SU-DHL-6 (cell line): ENCODE results near the gene MINDY4B.

ENCODE experiments used
- H2AFZ ChIP-seq: fragments of 200-600 bp; sonication (generic); 2 replicates; pipeline ENCODE4 v1.6.1; 2014; ENCODE audit warnings: low read depth, mild to moderate bottlenecking, moderate library complexity, mixed read lengths, antibody characterized with exemption, low read length; ENCODE audit not compliant: severe bottlenecking
- H3F3A ChIP-seq: fragments of 200-600 bp; shearing (Covaris generic); 2 replicates; pipeline ENCODE4 v1.6.0; 2016; ENCODE audit warnings: antibody characterized with exemption, mild to moderate bottlenecking; ENCODE audit not compliant: insufficient read depth
- H3K27ac ChIP-seq: fragments of 200-600 bp; sonication (generic); 2 replicates; pipeline ENCODE4 v1.5.1; 2016; ENCODE audit warnings: low read depth, mild to moderate bottlenecking, low read length, moderate library complexity, mixed read lengths
- H3K27me3 ChIP-seq: fragments of 200-600 bp; sonication (generic), shearing (Covaris generic); 2 replicates; pipeline ENCODE4 v1.6.0; 2014; ENCODE audit warnings: mild to moderate bottlenecking, low read length
- H3K36me3 ChIP-seq: fragments of 200-600 bp; sonication (generic); 2 replicates; pipeline ENCODE4 v1.6.1; 2014; ENCODE audit warnings: mild to moderate bottlenecking, low read length, mixed read lengths
- H3K4me2 ChIP-seq: fragments of 300-600, 200-600 bp; shearing (Covaris generic), sonication (generic); 2 replicates; pipeline ENCODE4 v1.6.0; 2014; ENCODE audit warnings: low read length, low read depth, mild to moderate bottlenecking; ENCODE audit not compliant: poor library complexity, severe bottlenecking
- H3K4me3 ChIP-seq: fragments of 200-600 bp; sonication (generic); 2 replicates; pipeline ENCODE4 v1.5.1; 2014; ENCODE audit warnings: antibody characterized with exemption, low read length, mild to moderate bottlenecking, mixed read lengths; ENCODE audit not compliant: insufficient read depth, poor library complexity, severe bottlenecking
- H3K79me2 ChIP-seq: fragments of 200-600 bp; sonication (generic); 2 replicates; pipeline ENCODE4 v1.6.1; 2014; ENCODE audit warnings: mild to moderate bottlenecking, low read length, moderate library complexity; ENCODE audit not compliant: insufficient read depth
- H3K9ac ChIP-seq: fragments of 200-600 bp; sonication (generic); 2 replicates; pipeline ENCODE4 v1.7.0; 2014; ENCODE audit warnings: mild to moderate bottlenecking, low read length
- H3K9me2 ChIP-seq: fragments of 200-600 bp; sonication (generic); replicated peaks from 2 replicates; pipeline ENCODE4 v1.6.1; 2014; ENCODE audit warnings: low read length; ENCODE audit not compliant: insufficient read depth
- H3K9me3 ChIP-seq: fragments of 200-600 bp; sonication (generic); 2 replicates; pipeline ENCODE4 v1.6.1; 2014; ENCODE audit warnings: low read length, mixed read lengths; ENCODE audit not compliant: insufficient read depth
- H4K20me1 ChIP-seq: fragments of 200-600 bp; sonication (generic); 2 replicates; pipeline ENCODE4 v1.6.1; 2014; ENCODE audit warnings: low read depth, mild to moderate bottlenecking, antibody characterized with exemption, low read length, moderate library complexity, mixed read lengths
- EZH2phosphoT487 ChIP-seq: fragments of 200-600 bp; sonication (generic), shearing (Covaris generic); conservative IDR thresholded peaks from 2 replicates; pipeline ENCODE4 v1.6.1; 2018; ENCODE audit warnings: mild to moderate bottlenecking, antibody characterized with exemption, low read length, moderate library complexity, mixed read lengths
- TF ChIP-seq, protein P1 (sequence below): fragments of 200-600 bp; sonication (generic); IDR thresholded peaks from one replicate; pipeline ENCODE4 v1.5.1; 2017; ENCODE audit warnings: antibody characterized with exemption, mild to moderate bottlenecking, low read length, moderate library complexity; ENCODE audit not compliant: insufficient read depth, poor library complexity, severe bottlenecking

Gene MINDY4B

DNA sequence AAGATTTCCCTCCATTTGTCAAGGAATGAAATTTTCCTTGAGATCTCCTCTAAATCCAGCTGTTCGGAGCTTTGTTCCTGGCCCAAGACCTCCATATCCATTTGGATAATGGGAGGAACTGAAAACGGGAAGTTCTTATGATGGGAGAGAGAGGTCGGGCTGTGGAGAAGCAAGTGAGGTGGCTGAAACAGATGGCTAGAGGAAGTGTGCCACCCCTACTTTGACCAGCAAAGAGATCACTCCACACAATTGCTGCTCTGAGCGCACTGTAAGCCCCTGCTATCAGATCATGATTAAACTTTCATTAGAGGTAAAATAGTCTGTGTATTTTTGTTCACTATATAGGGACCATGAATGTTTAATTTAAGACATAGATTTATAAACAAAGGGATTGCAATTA is at the start of gene MINDY4B:
Gene MINDY4B (minus strand): TSS at position 101 of the 400 bp plus-strand sequence. CDS start 0 bp downstream, at position 101.
- Histone ChIP-seq H3K9me2 (no peaks in the 10 kb centered on the region), H3K4me3 (no peak within 1 kb of the TSS), H3K9ac (no peak within 1 kb of the TSS), H3K27me3 (peaks cover 3% of the 10 kb centered on the region; the same call in 1 of the 2 replicates), H2AFZ (no peak within 1 kb of the TSS), H3K27ac (no peak within 1 kb of the TSS), H4K20me1 (no peaks in the 10 kb centered on the region), H3K4me2 (no peak within 1 kb of the TSS), H3K79me2 (no peaks in the 10 kb centered on the region), H3F3A (no peaks in the 10 kb centered on the region), H3K36me3 (no peaks in the 10 kb centered on the region), H3K9me3 (no peaks in the 10 kb centered on the region)
- no peak for TF ChIP-seq EZH2phosphoT487
- TF ChIP-seq, protein P1, sequence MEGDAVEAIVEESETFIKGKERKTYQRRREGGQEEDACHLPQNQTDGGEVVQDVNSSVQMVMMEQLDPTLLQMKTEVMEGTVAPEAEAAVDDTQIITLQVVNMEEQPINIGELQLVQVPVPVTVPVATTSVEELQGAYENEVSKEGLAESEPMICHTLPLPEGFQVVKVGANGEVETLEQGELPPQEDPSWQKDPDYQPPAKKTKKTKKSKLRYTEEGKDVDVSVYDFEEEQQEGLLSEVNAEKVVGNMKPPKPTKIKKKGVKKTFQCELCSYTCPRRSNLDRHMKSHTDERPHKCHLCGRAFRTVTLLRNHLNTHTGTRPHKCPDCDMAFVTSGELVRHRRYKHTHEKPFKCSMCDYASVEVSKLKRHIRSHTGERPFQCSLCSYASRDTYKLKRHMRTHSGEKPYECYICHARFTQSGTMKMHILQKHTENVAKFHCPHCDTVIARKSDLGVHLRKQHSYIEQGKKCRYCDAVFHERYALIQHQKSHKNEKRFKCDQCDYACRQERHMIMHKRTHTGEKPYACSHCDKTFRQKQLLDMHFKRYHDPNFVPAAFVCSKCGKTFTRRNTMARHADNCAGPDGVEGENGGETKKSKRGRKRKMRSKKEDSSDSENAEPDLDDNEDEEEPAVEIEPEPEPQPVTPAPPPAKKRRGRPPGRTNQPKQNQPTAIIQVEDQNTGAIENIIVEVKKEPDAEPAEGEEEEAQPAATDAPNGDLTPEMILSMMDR: no peak

DNA sequence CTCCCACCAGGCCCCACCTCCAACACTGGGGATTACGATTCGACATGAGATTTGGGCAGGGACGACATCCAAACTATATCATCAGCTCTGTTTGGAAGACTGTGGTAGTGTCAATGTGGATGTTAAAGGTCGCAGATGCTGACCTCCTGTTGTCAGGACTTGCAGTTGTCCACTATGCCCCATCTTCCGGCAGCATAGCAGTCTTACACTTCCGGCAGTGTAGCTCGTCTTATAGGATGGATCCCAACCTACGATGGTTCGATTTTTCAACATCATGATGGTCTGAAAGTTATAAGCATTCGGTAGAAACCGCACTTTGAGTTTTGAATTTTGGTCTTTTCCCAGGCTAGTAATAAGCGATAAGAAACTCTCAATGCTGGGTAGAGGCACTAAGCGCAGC is 46.7 kb upstream of the MINDY4B start:
- no peak for TF ChIP-seq EZH2phosphoT487
- TF ChIP-seq, protein P1: no peak
- Histone ChIP-seq H3K9me3 (no peaks in the 10 kb centered on the region), H3K27me3 (no peaks in the 10 kb centered on the region), H3K9ac (no peak overlapping the region), H3K9me2 (no peaks in the 10 kb centered on the region), H3K4me3 (no peak overlapping the region), H3K27ac (no peak overlapping the region), H3K79me2 (no peaks in the 10 kb centered on the region), H4K20me1 (no peaks in the 10 kb centered on the region), H2AFZ (no peak overlapping the region), H3F3A (no peaks in the 10 kb centered on the region), H3K36me3 (no peaks in the 10 kb centered on the region), H3K4me2 (no peak overlapping the region)

DNA sequence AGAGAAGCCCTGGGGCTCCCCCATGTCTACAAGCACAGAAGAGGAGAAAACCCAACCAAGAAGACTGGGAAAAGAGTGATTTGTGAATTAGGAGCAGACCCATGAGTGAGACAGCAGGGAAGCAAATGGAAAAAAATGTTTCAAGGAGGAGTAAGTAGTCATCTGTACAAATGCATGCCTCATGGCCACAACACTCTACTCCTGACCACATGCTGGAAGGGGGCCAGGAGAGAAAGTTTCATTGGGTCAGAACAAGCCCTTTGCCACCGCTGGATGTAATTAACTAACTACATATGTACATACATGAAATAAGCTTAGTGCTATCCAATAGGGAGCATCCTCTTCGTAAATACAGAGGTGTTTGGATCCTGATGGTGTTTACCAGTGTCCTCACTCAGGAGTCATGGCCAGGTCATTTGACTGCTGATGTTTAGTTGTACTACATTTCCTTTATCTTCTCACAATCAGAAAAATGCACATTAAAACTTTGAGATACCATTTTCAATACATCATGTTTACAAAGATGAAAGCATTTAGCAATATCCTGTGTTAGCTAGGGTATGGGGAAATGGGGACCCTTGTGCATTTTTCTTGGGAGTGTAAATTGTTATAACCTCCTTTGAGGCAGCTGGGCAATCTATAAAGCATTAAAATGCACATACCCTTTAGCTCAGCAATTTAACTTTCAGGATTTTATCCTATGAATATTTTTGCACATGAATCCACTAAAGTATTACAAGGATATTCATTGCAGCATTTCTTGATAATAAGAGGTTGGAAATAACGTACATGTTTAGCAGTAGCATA is 40.2 kb upstream of the MINDY4B start:
- no peaks in the 10 kb centered on the region for H3F3A ChIP-seq
- no peaks in the 10 kb centered on the region for H3K9me2 ChIP-seq
- no peaks in the 10 kb centered on the region for H3K36me3 ChIP-seq
- no peaks in the 10 kb centered on the region for H3K79me2 ChIP-seq
- H3K4me2 ChIP-seq: no peak overlapping the region
- no peak overlapping the region for H3K4me3 ChIP-seq
- no peaks in the 10 kb centered on the region for H4K20me1 ChIP-seq
- no peak overlapping the region for H2AFZ ChIP-seq
- peaks cover 8% of the 10 kb centered on the region; the same call in 1 of the 2 replicates for H3K9me3 ChIP-seq
- TF ChIP-seq, protein P1: no peak
- no peak for TF ChIP-seq EZH2phosphoT487
- no peaks in the 10 kb centered on the region for H3K27me3 ChIP-seq
- H3K27ac ChIP-seq: no peak overlapping the region
- no peak overlapping the region for H3K9ac ChIP-seq
